Activated CD8-positive, alpha-beta memory T cell treated with anti-CD3 and anti-CD28 coated beads, Interleukin-2, amount 50 U/mL, for 48 hours (primary cell): ENCODE measurements around the gene CDHR3.
A peak's percentile ranks its signal among the peaks of the same experiment; 100 is the strongest.
"Not testable (repeated sequence)": the region's sequence is repeated elsewhere in the genome, so short reads cannot be mapped to it uniquely, and the experiment has no call there.

Source experiments
- DNase-seq: peaks from one replicate; pipeline ENCODE4 v3.0.0-alpha.2; 2020

CDHR3 gene

GRCh38 chr7:106003525-106004064 is 40.5 kb downstream of the CDHR3 start:
- DNase-seq, result no peak

- DNase-seq, result no peak
Observed at GRCh38 chr7:106006906-106007305, 43.8 kb downstream of the CDHR3 start.

- DNase-seq, result not testable (repeated sequence)
Observed at GRCh38 chr7:106007796-106008195, 44.7 kb downstream of the CDHR3 start.

GRCh38 chr7:106009503-106010226 is 46.6 kb downstream of the CDHR3 start:
- peak; percentile 91 for DNase-seq

GRCh38 chr7:106010331-106010730 is 47.3 kb downstream of the CDHR3 start:
- no peak for DNase-seq

- no peak for DNase-seq
Observed at GRCh38 chr7:106010866-106011265, 47.8 kb downstream of the CDHR3 start.

GRCh38 chr7:106012184-106012583 is 49.1 kb downstream of the CDHR3 start:
- no peak for DNase-seq

- no peak for DNase-seq
Observed at GRCh38 chr7:106012935-106013439, 49.9 kb downstream of the CDHR3 start.

- DNase-seq, result no peak
Observed at GRCh38 chr7:106015381-106016218, 52.5 kb downstream of the CDHR3 start.

GRCh38 chr7:106016331-106016730 is 53.3 kb downstream of the CDHR3 start:
- no peak for DNase-seq

- no peak for DNase-seq
Observed at GRCh38 chr7:106017657-106018056, 54.6 kb downstream of the CDHR3 start.

GRCh38 chr7:106018566-106019469 is 55.8 kb downstream of the CDHR3 start:
- DNase-seq, result no peak

- DNase-seq, result no peak
Observed at GRCh38 chr7:106019470-106019820, 56.4 kb downstream of the CDHR3 start.

GRCh38 chr7:106021151-106022067 is 58.3 kb downstream of the CDHR3 start:
- DNase-seq, result no peak

GRCh38 chr7:106022193-106022821 is 59.2 kb downstream of the CDHR3 start:
- DNase-seq, result peak; percentile 71

GRCh38 chr7:106023369-106024322 is 60.6 kb downstream of the CDHR3 start:
- no peak for DNase-seq

- DNase-seq, result no peak
Observed at GRCh38 chr7:106026101-106026500, 63.0 kb downstream of the CDHR3 start.

- DNase-seq, result no peak
Observed at GRCh38 chr7:106029451-106029850, 66.4 kb downstream of the CDHR3 start.

GRCh38 chr7:106029941-106030340 is 66.9 kb downstream of the CDHR3 start:
- DNase-seq, result no peak
